Activated naive CD4-positive, alpha-beta T cell treated with anti-CD3 and anti-CD28 coated beads for 36 hours (primary cell): Measurements from ENCODE around the gene TENM4. TPM values are rescaled to one million over a fixed set of nuclear protein-coding genes. Genes with fewer than 3 reads are reported as not detected.

Experiments used
- CTCF ChIA-PET: fragments of 350-600 bp; sonication (Branson Sonifier 250); formaldehyde crosslinking; loops from one replicate; lab custom pipeline; 2021; ENCODE audit warnings: antibody characterized with exemption; lab: Charles Lee
- DNase-seq: peaks from one replicate; pipeline ENCODE4 v3.0.0-alpha.2; 2020
- H3K27ac Mint-ChIP-seq: one replicate; pipeline ENCODE4 v1.8.0; 2021; ENCODE audit warnings: mild to moderate bottlenecking, mixed read lengths
- H3K27me3 Mint-ChIP-seq: one replicate; pipeline ENCODE4 v1.8.0; 2021; ENCODE audit warnings: low read depth, mixed read lengths
- H3K36me3 Mint-ChIP-seq: one replicate; pipeline ENCODE4 v1.8.0; 2021; ENCODE audit warnings: low read depth, mixed read lengths
- H3K4me1 Mint-ChIP-seq: one replicate; pipeline ENCODE4 v1.8.0; 2021; ENCODE audit warnings: low read depth, mixed read lengths
- H3K4me3 Mint-ChIP-seq: one replicate; pipeline ENCODE4 v1.8.0; 2021; ENCODE audit warnings: mild to moderate bottlenecking, moderate library complexity, mixed read lengths
- H3K9me3 Mint-ChIP-seq: one replicate; pipeline ENCODE4 v1.8.0; 2021; ENCODE audit warnings: mixed read lengths
- intact Hi-C: fragments of 100-400 bp; cut with micrococcal nuclease; formaldehyde crosslinking; loops from one replicate; pipeline ENCODE4 v1.15.1; 2023
- total RNA-seq, 2 experiments: library from RNA; stranded (reverse); gene quantifications; one replicate each; pipeline ENCODE4 v1.2.3, GENCODE V29; 2021

Gene TENM4
- total RNA-seq, 2 experiments from 2014 or later, result not detected

- H3K4me1 Mint-ChIP-seq, result no peaks in the 10 kb centered on the region
- H3K27ac Mint-ChIP-seq, result no peak overlapping the region
- no peaks in the 10 kb centered on the region for H3K36me3 Mint-ChIP-seq
- peaks cover 2% of the 10 kb centered on the region for H3K9me3 Mint-ChIP-seq
- intact Hi-C loops, result no loop called here
- H3K4me3 Mint-ChIP-seq, result no peak overlapping the region
- H3K27me3 Mint-ChIP-seq, result peaks cover 20% of the 10 kb centered on the region
- no peak for DNase-seq
- CTCF ChIA-PET, result no interaction called here
Measured at GRCh38 chr11:79170321-79170720, 270.5 kb downstream of the TENM4 start.

- H3K27ac Mint-ChIP-seq, result no peak overlapping the region
- intact Hi-C loops, result no loop called here
- H3K9me3 Mint-ChIP-seq, result peaks cover 2% of the 10 kb centered on the region
- H3K36me3 Mint-ChIP-seq, result no peaks in the 10 kb centered on the region
- no peak overlapping the region for H3K4me3 Mint-ChIP-seq
- no peaks in the 10 kb centered on the region for H3K4me1 Mint-ChIP-seq
- CTCF ChIA-PET, result no interaction called here
- peaks cover 18% of the 10 kb centered on the region for H3K27me3 Mint-ChIP-seq
- DNase-seq, result no peak
Measured at GRCh38 chr11:79168530-79169110, 272.2 kb downstream of the TENM4 start.

- Mint-ChIP-seq H3K4me3 (no peak overlapping the region), H3K27ac (no peak overlapping the region), H3K36me3 (no peaks in the 10 kb centered on the region), H3K4me1 (no peaks in the 10 kb centered on the region), H3K9me3 (peaks cover 2% of the 10 kb centered on the region), H3K27me3 (peaks cover 15% of the 10 kb centered on the region)
- no peak for DNase-seq
- intact Hi-C loops, result no loop called here
- CTCF ChIA-PET, result no interaction called here
Measured at GRCh38 chr11:79167510-79168188, 273.2 kb downstream of the TENM4 start.

GRCh38 chr11:79165908-79166307 lies 274.9 kb downstream of the TENM4 start:
- intact Hi-C loops, result no loop called here
- Mint-ChIP-seq H3K27ac (no peak overlapping the region), H3K4me1 (no peaks in the 10 kb centered on the region), H3K9me3 (no peaks in the 10 kb centered on the region), H3K27me3 (peaks cover 12% of the 10 kb centered on the region), H3K4me3 (no peak overlapping the region), H3K36me3 (no peaks in the 10 kb centered on the region)
- CTCF ChIA-PET, result no interaction called here
- DNase-seq, result no peak

GRCh38 chr11:79160791-79161403 lies 279.9 kb downstream of the TENM4 start:
- no peak for DNase-seq
- H3K27me3 Mint-ChIP-seq, result no peaks in the 10 kb centered on the region
- no peak overlapping the region for H3K27ac Mint-ChIP-seq
- intact Hi-C loops, result no loop called here
- CTCF ChIA-PET, result no interaction called here
- no peaks in the 10 kb centered on the region for H3K36me3 Mint-ChIP-seq
- no peaks in the 10 kb centered on the region for H3K4me1 Mint-ChIP-seq
- no peaks in the 10 kb centered on the region for H3K9me3 Mint-ChIP-seq
- H3K4me3 Mint-ChIP-seq, result no peak overlapping the region

GRCh38 chr11:79159657-79160450 lies 281.0 kb downstream of the TENM4 start:
- DNase-seq, result no peak
- no peaks in the 10 kb centered on the region for H3K27me3 Mint-ChIP-seq
- no peak overlapping the region for H3K4me3 Mint-ChIP-seq
- H3K27ac Mint-ChIP-seq, result no peak overlapping the region
- intact Hi-C loops, result no loop called here
- H3K4me1 Mint-ChIP-seq, result no peaks in the 10 kb centered on the region
- H3K36me3 Mint-ChIP-seq, result no peaks in the 10 kb centered on the region
- CTCF ChIA-PET, result no interaction called here
- H3K9me3 Mint-ChIP-seq, result no peaks in the 10 kb centered on the region

GRCh38 chr11:79157738-79158137 lies 283.1 kb downstream of the TENM4 start:
- Mint-ChIP-seq H3K27me3 (no peaks in the 10 kb centered on the region), H3K4me3 (no peak overlapping the region), H3K27ac (no peak overlapping the region), H3K36me3 (no peaks in the 10 kb centered on the region), H3K4me1 (no peaks in the 10 kb centered on the region), H3K9me3 (no peaks in the 10 kb centered on the region)
- CTCF ChIA-PET, result no interaction called here
- intact Hi-C loops, result no loop called here
- DNase-seq, result no peak

- intact Hi-C loops, result no loop called here
- Mint-ChIP-seq H3K9me3 (no peaks in the 10 kb centered on the region), H3K27ac (no peak overlapping the region), H3K27me3 (no peaks in the 10 kb centered on the region), H3K36me3 (no peaks in the 10 kb centered on the region), H3K4me1 (no peaks in the 10 kb centered on the region), H3K4me3 (no peak overlapping the region)
- no peak for DNase-seq
- CTCF ChIA-PET, result no interaction called here
Measured at GRCh38 chr11:79156031-79156430, 284.8 kb downstream of the TENM4 start.

GRCh38 chr11:79155237-79155636 lies 285.6 kb downstream of the TENM4 start:
- Mint-ChIP-seq H3K4me3 (no peak overlapping the region), H3K27ac (no peak overlapping the region), H3K4me1 (no peaks in the 10 kb centered on the region), H3K36me3 (no peaks in the 10 kb centered on the region), H3K27me3 (no peaks in the 10 kb centered on the region), H3K9me3 (no peaks in the 10 kb centered on the region)
- no peak for DNase-seq
- intact Hi-C loops, result no loop called here
- CTCF ChIA-PET, result interaction anchor here (1.3 kb wide), 1 partner anchor 510 kb away, joined by 3 read pairs; no protein-coding TSS in a partner anchor

- Mint-ChIP-seq H3K36me3 (no peaks in the 10 kb centered on the region), H3K27ac (no peak overlapping the region), H3K9me3 (no peaks in the 10 kb centered on the region), H3K27me3 (no peaks in the 10 kb centered on the region), H3K4me3 (no peak overlapping the region), H3K4me1 (no peaks in the 10 kb centered on the region)
- no peak for DNase-seq
- CTCF ChIA-PET, result no interaction called here
- intact Hi-C loops, result no loop called here
Measured at GRCh38 chr11:79152511-79152910, 288.3 kb downstream of the TENM4 start.

- no peak for DNase-seq
- H3K4me3 Mint-ChIP-seq, result no peak overlapping the region
- H3K4me1 Mint-ChIP-seq, result no peaks in the 10 kb centered on the region
- CTCF ChIA-PET, result no interaction called here
- H3K36me3 Mint-ChIP-seq, result no peaks in the 10 kb centered on the region
- intact Hi-C loops, result no loop called here
- no peaks in the 10 kb centered on the region for H3K27me3 Mint-ChIP-seq
- H3K9me3 Mint-ChIP-seq, result no peaks in the 10 kb centered on the region
- no peak overlapping the region for H3K27ac Mint-ChIP-seq
Measured at GRCh38 chr11:79151396-79151795, 289.4 kb downstream of the TENM4 start.

- Mint-ChIP-seq H3K27ac (no peak overlapping the region), H3K9me3 (no peaks in the 10 kb centered on the region), H3K36me3 (no peaks in the 10 kb centered on the region), H3K27me3 (no peaks in the 10 kb centered on the region), H3K4me1 (no peaks in the 10 kb centered on the region), H3K4me3 (no peak overlapping the region)
- DNase-seq, result no peak
- intact Hi-C loops, result no loop called here
- CTCF ChIA-PET, result no interaction called here
Measured at GRCh38 chr11:79150966-79151365, 289.9 kb downstream of the TENM4 start.
